WERI-Rb-1 (cell line): ENCODE results near the gene SNAPIN.

ENCODE experiments used
- DNase-seq: peaks from one replicate; pipeline ENCODE4 v3.0.0-alpha.2; 2020
- H3K27ac ChIP-seq: fragments of 250-450 bp; sonication (Bioruptor Pico); 2 replicates; pipeline ENCODE4 v1.5.1; 2020; ENCODE audit warnings: mild to moderate bottlenecking, moderate library complexity
- H3K27me3 ChIP-seq: fragments of 250-450 bp; sonication (Bioruptor Pico); 2 replicates; pipeline ENCODE4 v1.5.1; 2021; ENCODE audit warnings: mild to moderate bottlenecking, low read depth, moderate library complexity; ENCODE audit not compliant: insufficient read depth, severe bottlenecking
- H3K36me3 ChIP-seq: fragments of 250-450 bp; sonication (Bioruptor Pico); 2 replicates; pipeline ENCODE4 v1.5.1; 2020; ENCODE audit warnings: mild to moderate bottlenecking, moderate library complexity
- H3K4me3 ChIP-seq: 2 replicates; pipeline ENCODE4 v1.5.1; 2011; ENCODE audit warnings: low read depth, mild to moderate bottlenecking, control low read depth, low read length
- H3K9me3 ChIP-seq: fragments of 250-450 bp; sonication (Bioruptor Pico); 2 replicates; pipeline ENCODE4 v1.5.1; 2021; ENCODE audit warnings: mild to moderate bottlenecking, moderate library complexity; ENCODE audit not compliant: severe bottlenecking
- CTCF ChIP-seq: IDR thresholded peaks from 2 replicates; pipeline ENCODE4 v1.5.1; 2011; ENCODE audit warnings: low read depth, mild to moderate bottlenecking, control low read depth, inconsistent platforms, low read length

Gene SNAPIN

GRCh38 chr1:153693466-153693865 is 35.0 kb downstream of the SNAPIN start:
- H3K27ac ChIP-seq = no peak overlapping the region
- no peaks in the 10 kb centered on the region for H3K27me3 ChIP-seq
- peaks cover 3% of the 10 kb centered on the region for H3K9me3 ChIP-seq
- H3K4me3 ChIP-seq = no peak overlapping the region
- TF ChIP-seq CTCF = no peak
- no peak for DNase-seq
- no peaks in the 10 kb centered on the region for H3K36me3 ChIP-seq

GRCh38 chr1:153696741-153697140 is 38.2 kb downstream of the SNAPIN start:
- no peaks in the 10 kb centered on the region for H3K27me3 ChIP-seq
- H3K9me3 ChIP-seq = peaks cover 3% of the 10 kb centered on the region
- TF ChIP-seq CTCF = no peak
- no peak overlapping the region for H3K27ac ChIP-seq
- H3K36me3 ChIP-seq = no peaks in the 10 kb centered on the region
- no peak overlapping the region for H3K4me3 ChIP-seq
- no peak for DNase-seq

- Histone ChIP-seq H3K4me3 (no peak overlapping the region), H3K27ac (no peak overlapping the region)
These were observed 38.9 kb downstream of the SNAPIN start for GRCh38 chr1:153697191-153698019.

GRCh38 chr1:153698020-153698922 is 39.8 kb downstream of the SNAPIN start:
- Histone ChIP-seq H3K36me3 (no peaks in the 10 kb centered on the region), H3K27ac (no peak overlapping the region), H3K27me3 (no peaks in the 10 kb centered on the region), H3K4me3 (no peak overlapping the region), H3K9me3 (peaks cover 3% of the 10 kb centered on the region)
- DNase-seq = no peak
- TF ChIP-seq CTCF = no peak

More at GRCh38 chr1:153697191-153698019, 38.9 kb downstream of the SNAPIN start:
- TF ChIP-seq CTCF = no peak
- Histone ChIP-seq H3K27me3 (no peaks in the 10 kb centered on the region), H3K9me3 (peaks cover 3% of the 10 kb centered on the region), H3K36me3 (no peaks in the 10 kb centered on the region)
- DNase-seq = no peak

GRCh38 chr1:153698923-153699714 is 40.6 kb downstream of the SNAPIN start:
- no peaks in the 10 kb centered on the region for H3K36me3 ChIP-seq
- peaks cover 3% of the 10 kb centered on the region for H3K9me3 ChIP-seq
- DNase-seq = no peak
- no peak overlapping the region for H3K27ac ChIP-seq
- no peaks in the 10 kb centered on the region for H3K27me3 ChIP-seq
- no peak for TF ChIP-seq CTCF
- no peak overlapping the region for H3K4me3 ChIP-seq
